ENCODE measurements around the gene IFI27L1. TPM values are rescaled to one million over a fixed set of nuclear protein-coding genes. Genes with fewer than 3 reads are reported as not detected.
A peak's percentile ranks its signal among the peaks of the same experiment; 100 is the strongest.

IFI27L1 gene
- total and polyA plus RNA-seq, 3 donors from 2014 or later: 174 to 219 (median 209) TPM

DNA sequence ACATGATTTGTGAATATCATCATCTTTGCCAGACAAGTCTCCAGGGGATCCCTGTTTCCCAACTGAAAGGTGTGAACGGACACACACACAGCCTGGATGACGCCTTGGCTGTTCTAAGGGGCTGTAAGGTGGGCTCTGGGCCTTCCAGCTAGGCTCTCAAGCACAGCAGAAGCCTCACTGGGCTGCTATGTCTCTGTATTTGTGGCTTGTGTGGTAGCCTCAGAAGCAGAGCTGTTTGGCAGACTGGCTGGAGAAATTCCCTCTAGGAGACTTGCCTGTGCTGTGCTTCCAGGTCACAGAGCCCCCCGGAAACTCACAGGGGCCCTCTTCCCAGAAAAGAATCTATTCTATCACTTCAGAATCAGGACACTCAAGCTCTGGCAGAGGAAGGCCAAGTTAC lies 33.5 kb upstream of the IFI27L1 start:
- no peaks in the 10 kb centered on the region for H3K27me3 ChIP-seq
- no peaks in the 10 kb centered on the region for H3K9me3 ChIP-seq
- H3K4me3 ChIP-seq: no peak overlapping the region
- H3K36me3 ChIP-seq (ENCODE audit: low read depth, missing control alignments): no peaks in the 10 kb centered on the region
- peak overlapping the region in 1 of 2 donors; percentile 30 for H3K27ac ChIP-seq
- peaks cover 13% of the 10 kb centered on the region for H3K4me1 ChIP-seq
- TF ChIP-seq, protein P1, sequence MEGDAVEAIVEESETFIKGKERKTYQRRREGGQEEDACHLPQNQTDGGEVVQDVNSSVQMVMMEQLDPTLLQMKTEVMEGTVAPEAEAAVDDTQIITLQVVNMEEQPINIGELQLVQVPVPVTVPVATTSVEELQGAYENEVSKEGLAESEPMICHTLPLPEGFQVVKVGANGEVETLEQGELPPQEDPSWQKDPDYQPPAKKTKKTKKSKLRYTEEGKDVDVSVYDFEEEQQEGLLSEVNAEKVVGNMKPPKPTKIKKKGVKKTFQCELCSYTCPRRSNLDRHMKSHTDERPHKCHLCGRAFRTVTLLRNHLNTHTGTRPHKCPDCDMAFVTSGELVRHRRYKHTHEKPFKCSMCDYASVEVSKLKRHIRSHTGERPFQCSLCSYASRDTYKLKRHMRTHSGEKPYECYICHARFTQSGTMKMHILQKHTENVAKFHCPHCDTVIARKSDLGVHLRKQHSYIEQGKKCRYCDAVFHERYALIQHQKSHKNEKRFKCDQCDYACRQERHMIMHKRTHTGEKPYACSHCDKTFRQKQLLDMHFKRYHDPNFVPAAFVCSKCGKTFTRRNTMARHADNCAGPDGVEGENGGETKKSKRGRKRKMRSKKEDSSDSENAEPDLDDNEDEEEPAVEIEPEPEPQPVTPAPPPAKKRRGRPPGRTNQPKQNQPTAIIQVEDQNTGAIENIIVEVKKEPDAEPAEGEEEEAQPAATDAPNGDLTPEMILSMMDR (IDR thresholded peaks at IDR 0.05): no peak
- no peak for TF ChIP-seq POLR2A (IDR thresholded peaks at IDR 0.05)
- peak; percentile 9 for DNase-seq
- intact Hi-C loops (cut with DNase I; ENCODE audit: low total_unique reads): no loop called here
- WGBS, 2 donors: 91 to 92% methylated on average over 3 of the region's 3 CpGs

DNA sequence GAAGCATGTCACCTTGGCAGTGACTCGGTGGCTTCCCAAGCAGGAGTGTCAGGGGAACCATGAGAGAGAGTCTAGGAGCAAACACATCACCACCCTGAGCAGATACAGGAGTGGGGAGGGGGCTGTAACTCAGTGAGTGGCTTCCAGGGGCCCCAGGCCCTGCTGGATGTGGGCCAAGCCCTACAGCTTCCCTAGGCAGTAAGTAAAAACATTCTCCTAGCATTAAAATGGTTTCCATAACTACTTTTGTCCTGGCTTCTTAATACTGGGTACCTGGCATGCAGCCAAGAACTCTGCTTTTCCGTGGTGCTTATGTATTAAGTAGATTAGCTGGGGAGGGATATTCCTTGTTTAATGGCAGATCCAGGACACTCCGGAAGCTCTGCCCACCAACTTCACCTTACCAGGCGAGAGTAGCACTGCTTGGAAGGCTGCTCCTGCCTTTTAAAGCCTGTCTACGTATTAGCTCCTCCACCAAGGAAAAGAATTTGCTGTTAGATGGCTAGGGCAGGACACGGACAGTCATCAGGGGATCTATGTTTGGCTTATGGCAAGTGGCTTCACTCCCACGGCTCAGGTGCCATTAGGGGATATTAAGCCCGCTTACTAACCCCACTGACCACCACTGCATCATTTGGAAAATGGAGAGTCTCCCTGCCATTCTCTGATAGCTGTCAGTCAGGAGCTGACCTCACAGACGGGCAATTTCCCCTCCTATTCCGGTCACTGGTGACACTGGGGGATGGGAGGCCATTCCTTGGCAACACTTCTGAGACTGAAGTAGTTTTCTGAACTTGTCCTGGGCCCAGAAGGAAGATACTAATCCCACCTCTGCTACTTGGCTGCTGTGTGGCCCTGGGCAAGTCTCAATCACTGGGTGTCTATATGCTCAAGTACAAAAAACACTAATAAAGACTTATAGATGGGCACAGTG lies 32.2 kb upstream of the IFI27L1 start:
- DNase-seq: peak; percentile 13
- Histone ChIP-seq H3K36me3 (ENCODE audit: low read depth, missing control alignments) (no peaks in the 10 kb centered on the region), H3K27me3 (no peaks in the 10 kb centered on the region), H3K4me3 (no peak overlapping the region), H3K27ac (peak overlapping the region in 1 of 2 donors; percentile 24), H3K9me3 (no peaks in the 10 kb centered on the region), H3K4me1 (peaks cover 12% of the 10 kb centered on the region)
- intact Hi-C loops (cut with DNase I; ENCODE audit: low total_unique reads): no loop called here
- 75 to 82% methylated on average over 10 of the region's 10 CpGs for WGBS, 2 donors
- TF ChIP-seq, protein P1 (IDR thresholded peaks at IDR 0.05): no peak
- no peak for TF ChIP-seq POLR2A (IDR thresholded peaks at IDR 0.05)

DNA sequence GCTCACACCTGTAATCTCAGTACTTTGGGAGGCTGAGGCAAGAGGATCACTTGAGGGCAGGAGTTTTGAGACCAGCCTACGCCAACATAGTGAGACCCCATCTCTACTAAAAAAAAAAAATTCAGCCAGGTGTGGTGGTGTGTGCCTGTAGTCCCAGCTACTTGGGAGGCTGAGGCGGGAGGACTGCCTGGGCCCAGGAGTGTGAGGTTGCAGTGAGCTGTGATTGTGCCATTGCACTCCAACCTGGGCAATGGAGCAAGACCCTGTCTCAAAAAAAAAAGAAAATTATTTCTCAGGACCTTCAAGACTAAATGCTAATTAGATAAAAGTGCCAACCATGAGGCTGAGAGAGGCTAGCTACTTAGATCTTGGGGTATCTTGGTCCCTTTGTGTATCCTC lies 31.5 kb upstream of the IFI27L1 start:
- 94 to 97% methylated on average over 2 of the region's 2 CpGs for WGBS, 2 donors
- no peaks in the 10 kb centered on the region for H3K36me3 ChIP-seq (ENCODE audit: low read depth, missing control alignments)
- TF ChIP-seq, protein P1 (IDR thresholded peaks at IDR 0.05): no peak
- TF ChIP-seq POLR2A (IDR thresholded peaks at IDR 0.05): no peak
- no peaks in the 10 kb centered on the region for H3K9me3 ChIP-seq
- H3K27ac ChIP-seq: no peak overlapping the region
- DNase-seq: no peak
- intact Hi-C loops (cut with DNase I; ENCODE audit: low total_unique reads): no loop called here
- H3K4me1 ChIP-seq: peaks cover 12% of the 10 kb centered on the region
- no peak overlapping the region for H3K4me3 ChIP-seq
- no peaks in the 10 kb centered on the region for H3K27me3 ChIP-seq

DNA sequence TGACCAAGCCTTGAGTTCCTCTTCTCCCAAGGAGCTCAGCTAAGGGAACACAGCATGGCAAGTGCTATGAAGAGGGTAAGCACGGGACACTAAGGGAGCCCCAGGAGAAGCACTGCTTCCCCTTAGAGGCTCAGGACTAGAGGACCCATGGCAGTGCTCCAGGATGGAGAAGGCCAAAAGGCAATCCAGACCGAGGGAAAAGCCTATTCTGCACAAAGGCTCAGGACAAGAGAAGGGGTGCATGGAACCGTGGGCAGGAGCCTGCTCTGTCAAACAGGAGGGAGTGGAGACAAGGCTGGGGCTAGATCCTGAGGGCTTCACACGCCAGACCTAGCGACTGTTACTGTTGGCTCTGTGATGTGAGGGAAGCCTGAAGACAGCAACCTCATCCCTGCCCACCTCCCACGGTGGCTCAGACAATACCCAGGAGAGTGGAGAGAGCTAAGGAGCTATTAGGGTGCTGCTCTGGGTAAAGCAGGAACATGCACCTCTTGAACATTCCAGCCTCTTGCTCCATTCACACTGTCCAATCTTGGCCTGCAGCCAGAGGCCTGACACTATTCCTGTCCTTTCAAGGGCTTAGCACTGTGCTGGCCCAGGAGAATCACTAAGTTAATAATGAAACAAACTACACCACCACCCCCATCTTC lies 30.8 kb upstream of the IFI27L1 start:
- peak overlapping the region in 1 of 2 donors; percentile 11 for H3K27ac ChIP-seq
- no peaks in the 10 kb centered on the region for H3K9me3 ChIP-seq
- H3K36me3 ChIP-seq (ENCODE audit: low read depth, missing control alignments): no peaks in the 10 kb centered on the region
- no peaks in the 10 kb centered on the region for H3K27me3 ChIP-seq
- TF ChIP-seq, protein P1 (IDR thresholded peaks at IDR 0.05): no peak
- DNase-seq: peak; percentile 48
- H3K4me1 ChIP-seq: peaks cover 12% of the 10 kb centered on the region
- 66 to 87% methylated on average over 6 of the region's 6 CpGs for WGBS, 2 donors
- intact Hi-C loops (cut with DNase I; ENCODE audit: low total_unique reads): no loop called here
- H3K4me3 ChIP-seq: no peak overlapping the region
